H7 (cell line): ENCODE data around the gene PEX7. TPM values are rescaled to one million over a fixed set of nuclear protein-coding genes. Genes with fewer than 3 reads are reported as not detected.
"Not testable (repeated sequence)": the region's sequence is repeated elsewhere in the genome, so short reads cannot be mapped to it uniquely, and the experiment has no call there.

ENCODE experiments used
- DNase-seq: peaks from one replicate; pipeline ENCODE4 v3.0.0; 2012
- H3K27me3 ChIP-seq: 2 replicates; pipeline ENCODE4 v1.6.0; 2011; ENCODE audit warnings: mild to moderate bottlenecking, low read length; ENCODE audit not compliant: control insufficient read depth, insufficient read depth
- H3K36me3 ChIP-seq: replicated peaks from 2 replicates; pipeline ENCODE4 v1.5.1; 2011; ENCODE audit warnings: low read length; ENCODE audit not compliant: control insufficient read depth, insufficient read depth
- H3K4me3 ChIP-seq: 2 replicates; pipeline ENCODE4 v1.5.1; 2011; ENCODE audit warnings: low read depth, mild to moderate bottlenecking, control low read depth, low read length, moderate library complexity; ENCODE audit not compliant: insufficient read depth
- total RNA-seq: library from RNA; depleted of rRNA; stranded (reverse); fragments of >200 nt; shearing (Covaris generic); gene quantifications from 2 replicates; pipeline ENCODE4 v1.2.3, GENCODE V29; 2014; rRNA removed

PEX7 gene
- total RNA-seq, 1 experiment from 2014 or later, result 11.8 TPM

DNA sequence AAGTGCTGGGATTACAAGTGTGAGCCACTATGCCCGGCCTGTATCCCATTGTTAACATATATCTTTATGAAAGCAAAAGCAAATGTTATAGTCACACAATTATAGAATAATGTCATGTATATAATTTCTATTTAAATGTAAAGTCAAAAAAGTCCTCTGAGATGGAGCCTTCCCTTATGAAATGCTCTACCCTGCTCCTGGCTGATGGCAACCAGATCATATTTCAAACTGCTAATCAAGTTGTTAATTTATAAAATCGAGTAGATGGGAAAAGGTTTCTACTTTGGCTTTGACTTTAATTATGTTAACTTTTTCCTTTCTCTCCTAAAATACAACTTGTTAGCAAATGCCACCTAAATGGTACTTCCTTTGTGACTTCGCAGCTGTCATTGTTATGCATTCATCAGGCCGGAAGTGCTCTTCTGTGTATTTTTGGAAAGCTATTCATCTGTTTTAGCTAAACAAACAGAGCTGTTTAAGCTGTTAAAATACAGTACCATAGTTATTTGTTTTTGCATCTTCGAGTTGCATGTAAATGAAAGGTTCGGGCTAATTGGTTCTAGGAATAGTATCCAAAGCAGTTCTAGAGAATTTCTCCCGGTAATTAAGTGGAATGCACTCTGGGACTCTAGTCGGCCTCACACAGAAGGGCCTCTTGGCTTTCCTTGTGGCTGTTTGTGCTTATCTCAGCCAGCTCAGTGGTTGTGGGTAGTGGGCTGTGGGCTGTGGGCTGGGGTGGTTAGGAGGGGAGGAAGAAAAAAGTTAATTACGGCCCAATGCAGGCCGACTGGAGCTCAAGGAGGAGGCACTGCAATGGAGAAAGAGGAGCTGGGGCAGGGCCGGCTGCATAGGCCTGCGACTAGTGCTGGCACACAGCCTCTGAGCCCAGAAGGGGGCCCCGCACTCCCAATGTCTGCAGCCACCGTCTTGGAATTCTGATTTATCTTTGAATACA is 134.5 kb downstream of the PEX7 start:
- DNase-seq, result peak; percentile 70
- H3K27me3 ChIP-seq, result peaks cover 1% of the 10 kb centered on the region; the same call in 1 of the 2 replicates
- H3K36me3 ChIP-seq, result no peaks in the 10 kb centered on the region
- no peak overlapping the region for H3K4me3 ChIP-seq

DNA sequence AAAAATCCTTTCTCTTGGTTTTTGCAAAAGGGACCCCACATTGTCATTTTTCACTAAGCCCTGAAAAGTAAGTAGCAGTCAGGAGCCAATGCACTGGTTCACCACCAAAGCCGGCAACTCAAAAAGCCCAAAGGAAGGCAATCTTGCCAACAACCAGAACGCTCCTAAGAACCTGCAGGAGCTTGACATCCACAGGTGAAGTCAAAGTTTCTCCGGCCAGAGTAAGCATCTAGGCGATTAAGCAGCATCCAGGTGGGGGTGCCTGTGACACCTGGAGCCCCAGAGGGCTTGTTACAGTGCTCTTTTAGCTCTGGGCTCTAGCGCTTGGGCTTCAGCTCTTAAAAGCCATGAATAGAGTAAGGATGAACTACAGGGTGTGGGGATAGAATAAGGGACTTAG is 135.8 kb downstream of the PEX7 start:
- H3K27me3 ChIP-seq, result peaks cover 1% of the 10 kb centered on the region; the same call in 1 of the 2 replicates
- no peaks in the 10 kb centered on the region for H3K36me3 ChIP-seq
- no peak overlapping the region for H3K4me3 ChIP-seq
- DNase-seq, result peak; percentile 32

DNA sequence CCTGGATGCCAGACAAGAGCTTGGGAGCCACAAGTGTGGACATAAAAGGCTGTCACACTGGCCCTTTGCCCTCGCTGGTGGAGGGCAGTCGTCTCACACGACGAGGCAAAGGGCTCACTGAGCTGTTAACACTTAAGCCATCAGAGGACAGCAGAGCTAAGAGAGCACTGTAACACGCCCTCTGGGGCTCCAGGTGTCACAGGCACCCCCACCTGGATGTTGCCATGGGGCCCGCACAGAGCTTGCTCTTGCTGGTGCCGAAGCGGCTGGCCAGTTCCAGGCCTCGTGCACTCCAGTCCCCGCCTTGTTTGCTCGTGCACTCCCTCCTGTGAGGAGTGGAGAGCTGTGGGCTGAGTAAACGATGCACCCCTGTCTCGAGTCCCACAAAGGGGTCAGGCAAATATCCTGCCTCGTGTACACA is 137.1 kb downstream of the PEX7 start:
- Histone ChIP-seq H3K4me3 (no peak overlapping the region), H3K36me3 (no peaks in the 10 kb centered on the region), H3K27me3 (peaks cover 1% of the 10 kb centered on the region; the same call in 1 of the 2 replicates)
- peak; percentile 40 for DNase-seq

DNA sequence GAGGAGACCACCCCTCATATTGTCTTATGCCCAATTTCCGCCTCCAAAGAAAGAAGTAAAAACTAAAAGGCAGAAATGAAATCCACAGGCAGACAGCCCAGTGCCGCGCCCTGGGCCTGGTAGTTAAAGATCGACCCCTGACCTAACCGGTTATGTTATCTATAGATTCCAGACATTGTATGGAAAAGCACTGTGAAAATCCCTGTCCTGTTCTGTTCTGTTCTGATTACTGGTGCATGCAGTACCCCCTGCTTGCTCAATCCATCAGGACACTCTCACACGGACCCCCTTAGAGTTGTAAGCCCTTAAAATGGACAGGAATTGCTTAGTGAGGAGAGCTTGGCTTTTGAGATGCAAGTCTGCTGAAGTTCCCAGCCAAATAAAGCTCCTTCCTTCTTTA is 137.5 kb downstream of the PEX7 start:
- not testable (repeated sequence) for H3K4me3 ChIP-seq, H3K27me3 ChIP-seq, DNase-seq, H3K36me3 ChIP-seq

DNA sequence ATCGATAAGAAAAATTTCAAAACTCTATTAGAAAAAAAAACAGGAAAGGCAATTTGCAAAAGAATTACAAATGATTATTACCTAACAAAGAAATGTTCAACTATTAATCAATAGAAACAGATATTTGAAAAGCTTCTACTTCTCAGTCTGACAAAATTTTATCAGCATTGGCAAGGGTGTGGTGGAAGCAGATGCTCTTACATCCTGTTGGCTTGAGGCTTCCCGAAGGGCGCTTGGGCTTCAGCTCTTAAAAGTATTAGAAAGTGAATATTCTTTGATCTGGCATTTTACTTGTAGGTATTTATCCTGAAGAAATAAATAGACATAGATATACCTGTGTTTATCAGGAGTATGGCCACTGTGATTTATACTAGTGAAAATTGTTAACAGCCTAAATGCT is 138.4 kb downstream of the PEX7 start:
- no peaks in the 10 kb centered on the region for H3K36me3 ChIP-seq
- no peak for DNase-seq
- H3K4me3 ChIP-seq, result no peak overlapping the region
- H3K27me3 ChIP-seq, result peaks cover 1% of the 10 kb centered on the region; the same call in 1 of the 2 replicates

DNA sequence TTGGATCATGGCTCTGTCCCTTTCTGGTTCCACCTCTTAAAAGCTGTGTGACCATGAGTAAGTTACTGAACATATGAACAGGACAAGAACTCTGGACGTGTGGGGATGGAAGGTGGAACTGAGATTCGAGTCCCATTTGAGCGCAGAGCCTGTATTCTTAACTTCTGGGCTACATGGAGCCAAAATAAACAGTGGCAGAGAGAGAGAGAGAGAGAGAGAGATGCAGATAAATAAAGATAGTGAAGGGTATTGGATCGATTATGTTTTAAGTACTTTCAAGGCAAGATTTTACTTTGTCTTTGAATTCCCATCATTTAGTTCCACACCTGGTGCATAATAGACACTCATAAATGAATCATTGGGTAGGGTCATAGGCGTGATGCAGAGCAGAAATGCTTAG is 139.5 kb downstream of the PEX7 start:
- no peak for DNase-seq
- no peak overlapping the region for H3K4me3 ChIP-seq
- H3K36me3 ChIP-seq, result no peaks in the 10 kb centered on the region

DNA sequence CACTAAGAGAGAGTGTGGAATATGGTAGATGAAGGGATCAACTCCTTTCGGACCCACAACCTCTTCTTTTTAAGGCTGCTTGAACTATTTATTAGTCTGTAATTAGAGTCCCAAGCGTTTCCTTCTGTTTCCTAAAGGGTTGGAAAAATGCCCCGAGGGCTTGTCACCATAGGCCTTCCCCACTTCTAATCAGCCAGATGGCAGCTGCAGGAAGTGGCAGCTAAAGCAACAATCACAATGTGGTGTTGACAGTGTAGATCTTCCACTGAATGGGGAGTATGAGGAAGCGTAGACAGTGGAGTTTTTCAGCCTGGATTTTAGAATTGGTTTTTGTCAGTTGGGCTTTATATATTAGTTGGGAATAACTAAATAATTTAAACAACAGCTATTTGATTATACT is 140.3 kb downstream of the PEX7 start:
- H3K36me3 ChIP-seq, result no peaks in the 10 kb centered on the region
- no peak for DNase-seq
- H3K27me3 ChIP-seq, result peaks cover 1% of the 10 kb centered on the region; the same call in 1 of the 2 replicates
- H3K4me3 ChIP-seq, result no peak overlapping the region

More for the DNA sequence above, 139.5 kb downstream of the PEX7 start:
- H3K27me3 ChIP-seq, result peaks cover 1% of the 10 kb centered on the region; the same call in 1 of the 2 replicates

DNA sequence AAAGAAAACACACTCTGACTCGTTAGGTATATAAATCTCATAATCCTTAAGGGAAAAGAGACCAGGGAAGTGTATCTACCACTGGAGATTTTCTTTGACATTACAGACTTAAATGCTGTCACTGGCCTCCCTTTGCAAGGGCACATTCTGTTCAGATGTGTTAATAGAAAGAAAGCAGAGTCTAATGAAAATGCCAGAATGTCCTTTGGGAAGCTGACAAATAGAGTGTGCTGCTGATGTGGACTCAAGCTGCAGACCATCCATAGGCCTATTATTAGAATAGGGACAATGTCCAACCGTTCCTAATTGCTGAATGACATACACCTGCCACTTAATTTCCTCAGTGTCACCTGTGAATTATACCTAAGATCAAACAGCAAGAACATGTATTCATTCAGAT is 140.9 kb downstream of the PEX7 start:
- Histone ChIP-seq H3K4me3 (no peak overlapping the region), H3K27me3 (peaks cover 1% of the 10 kb centered on the region; the same call in 1 of the 2 replicates), H3K36me3 (no peaks in the 10 kb centered on the region)
- DNase-seq, result no peak

Other genes with a start within 250 kb of the PEX7 start
- 0.59 and 1.3 TPM in 2 replicates for gene MAP3K5, start 30.1 kb upstream of the PEX7 start, total RNA-seq
- 0.42 and 0.63 TPM in 2 replicates for gene SLC35D3, start 99.7 kb downstream of the PEX7 start, total RNA-seq
- 0.26 and 0.28 TPM in 2 replicates for gene IL20RA, start 222.4 kb downstream of the PEX7 start, total RNA-seq